Measurements from ENCODE around the gene PGPEP1.

GRCh38 chr19:18292462-18292809, 48.0 kb upstream of the PGPEP1 start:
- TF ChIP-seq, protein P1, sequence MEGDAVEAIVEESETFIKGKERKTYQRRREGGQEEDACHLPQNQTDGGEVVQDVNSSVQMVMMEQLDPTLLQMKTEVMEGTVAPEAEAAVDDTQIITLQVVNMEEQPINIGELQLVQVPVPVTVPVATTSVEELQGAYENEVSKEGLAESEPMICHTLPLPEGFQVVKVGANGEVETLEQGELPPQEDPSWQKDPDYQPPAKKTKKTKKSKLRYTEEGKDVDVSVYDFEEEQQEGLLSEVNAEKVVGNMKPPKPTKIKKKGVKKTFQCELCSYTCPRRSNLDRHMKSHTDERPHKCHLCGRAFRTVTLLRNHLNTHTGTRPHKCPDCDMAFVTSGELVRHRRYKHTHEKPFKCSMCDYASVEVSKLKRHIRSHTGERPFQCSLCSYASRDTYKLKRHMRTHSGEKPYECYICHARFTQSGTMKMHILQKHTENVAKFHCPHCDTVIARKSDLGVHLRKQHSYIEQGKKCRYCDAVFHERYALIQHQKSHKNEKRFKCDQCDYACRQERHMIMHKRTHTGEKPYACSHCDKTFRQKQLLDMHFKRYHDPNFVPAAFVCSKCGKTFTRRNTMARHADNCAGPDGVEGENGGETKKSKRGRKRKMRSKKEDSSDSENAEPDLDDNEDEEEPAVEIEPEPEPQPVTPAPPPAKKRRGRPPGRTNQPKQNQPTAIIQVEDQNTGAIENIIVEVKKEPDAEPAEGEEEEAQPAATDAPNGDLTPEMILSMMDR (conservative IDR thresholded peaks at IDR 0.05) = no peak
- no peak for TF ChIP-seq ZFX (IDR thresholded peaks at IDR 0.05)
